NCI-H69 (cell line): ENCODE results near the gene CCR9.

Source experiments
- DNase-seq: peaks from one replicate; lab custom pipeline; 2025; lab: John Stamatoyannopoulos, UW

CCR9 gene

DNA sequence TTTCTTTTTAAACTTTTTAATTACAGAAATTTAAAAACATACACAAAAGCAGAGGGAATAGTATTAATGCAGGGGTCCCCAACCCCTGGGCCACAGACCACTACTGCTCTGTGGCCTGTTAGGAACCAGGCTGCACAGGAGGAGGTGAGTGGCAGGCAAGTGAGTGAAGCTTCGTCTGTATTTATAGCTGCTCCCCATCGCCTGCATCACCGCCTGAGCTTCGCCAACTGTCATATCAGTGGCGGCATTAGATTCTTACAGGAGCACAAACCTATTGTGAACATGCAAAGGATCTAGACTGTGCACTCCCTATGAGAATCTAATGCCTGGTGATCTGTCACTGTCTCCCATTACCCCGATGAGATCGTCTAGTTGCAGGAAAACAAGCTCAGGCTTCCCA is 22.4 kb downstream of the CCR9 start:
- DNase-seq: no peak

- no peak for DNase-seq
Measured at GRCh38 chr3:45909542-45909941, 23.2 kb downstream of the CCR9 start.

- DNase-seq: peak; percentile 0
Measured at GRCh38 chr3:45910892-45911291, 24.5 kb downstream of the CCR9 start.

DNA sequence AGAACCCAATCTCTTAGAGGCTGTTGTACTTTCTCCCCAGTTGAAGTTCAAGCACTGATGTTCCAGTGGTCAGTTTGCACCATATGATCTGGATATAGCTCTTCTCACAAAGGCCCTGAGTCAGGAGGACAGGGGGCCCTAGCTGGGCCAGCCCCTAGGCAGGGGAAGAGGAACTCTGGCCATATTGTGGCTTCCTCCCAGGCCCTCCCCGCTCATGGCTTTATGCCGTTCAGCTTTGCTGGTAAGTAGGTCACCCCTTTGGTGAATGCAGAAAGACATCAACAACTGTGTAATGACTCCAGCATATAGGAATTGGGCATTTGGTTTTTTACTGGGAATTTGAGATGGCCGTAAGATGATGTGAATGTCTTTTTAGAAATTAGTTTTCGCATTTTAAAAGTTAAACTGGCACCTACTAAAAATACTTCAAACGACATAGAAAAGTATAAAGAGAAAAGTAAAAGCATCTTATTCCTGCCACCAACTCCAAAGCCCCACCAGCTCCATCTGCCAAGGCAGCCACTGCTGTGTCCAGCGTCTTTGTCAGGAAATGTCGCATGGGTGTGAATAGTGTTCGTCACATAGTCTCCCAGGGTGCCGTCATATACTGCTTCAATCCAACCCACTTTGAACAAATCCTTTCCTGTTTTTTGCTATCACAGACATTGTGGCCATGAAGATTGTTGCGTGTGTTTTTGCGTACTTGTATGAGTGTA is 25.3 kb downstream of the CCR9 start:
- DNase-seq: no peak

DNA sequence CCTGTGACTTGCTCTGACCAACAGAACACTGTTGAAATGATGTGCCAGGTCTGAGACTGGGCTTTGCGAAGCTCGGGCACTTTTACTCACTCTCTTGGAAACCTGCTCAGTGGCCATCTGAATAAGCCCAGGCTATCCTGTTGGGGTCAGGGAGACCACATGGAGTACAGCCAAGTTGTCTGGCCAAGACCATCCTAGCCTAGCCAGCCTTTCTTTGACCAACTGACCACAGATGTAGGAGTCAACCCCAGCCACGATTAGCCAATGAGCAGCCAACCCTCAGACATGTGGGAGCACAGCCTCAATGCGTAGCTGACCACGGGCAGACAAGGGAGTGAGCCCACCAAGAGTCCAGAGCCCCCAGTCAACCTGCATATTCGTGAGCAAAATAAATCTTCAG is 26.1 kb downstream of the CCR9 start:
- DNase-seq: no peak

- DNase-seq: no peak
Measured at GRCh38 chr3:45914362-45915058, 28.2 kb downstream of the CCR9 start.

DNA sequence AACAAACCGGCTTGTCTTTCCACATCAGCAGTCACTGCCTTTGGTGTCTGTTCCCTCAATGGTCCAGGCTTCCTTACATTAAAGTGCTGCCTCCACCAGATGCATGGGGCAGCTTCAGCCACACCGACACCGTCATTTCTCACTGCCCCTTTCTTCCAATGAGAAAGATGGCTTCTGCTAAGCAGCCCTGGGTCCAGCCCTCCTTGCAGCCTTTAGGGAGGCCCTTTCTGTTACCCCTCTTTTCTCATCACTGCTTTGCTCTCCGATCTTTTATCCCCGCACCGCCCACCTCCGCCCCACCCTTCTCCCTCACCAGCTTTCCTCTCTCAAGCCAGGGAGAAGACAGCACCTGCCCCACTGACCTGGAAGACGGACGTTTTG is 28.7 kb downstream of the CCR9 start:
- DNase-seq: no peak

GRCh38 chr3:45915518-45916231 is 29.3 kb downstream of the CCR9 start:
- peak; percentile 24 for DNase-seq

DNA sequence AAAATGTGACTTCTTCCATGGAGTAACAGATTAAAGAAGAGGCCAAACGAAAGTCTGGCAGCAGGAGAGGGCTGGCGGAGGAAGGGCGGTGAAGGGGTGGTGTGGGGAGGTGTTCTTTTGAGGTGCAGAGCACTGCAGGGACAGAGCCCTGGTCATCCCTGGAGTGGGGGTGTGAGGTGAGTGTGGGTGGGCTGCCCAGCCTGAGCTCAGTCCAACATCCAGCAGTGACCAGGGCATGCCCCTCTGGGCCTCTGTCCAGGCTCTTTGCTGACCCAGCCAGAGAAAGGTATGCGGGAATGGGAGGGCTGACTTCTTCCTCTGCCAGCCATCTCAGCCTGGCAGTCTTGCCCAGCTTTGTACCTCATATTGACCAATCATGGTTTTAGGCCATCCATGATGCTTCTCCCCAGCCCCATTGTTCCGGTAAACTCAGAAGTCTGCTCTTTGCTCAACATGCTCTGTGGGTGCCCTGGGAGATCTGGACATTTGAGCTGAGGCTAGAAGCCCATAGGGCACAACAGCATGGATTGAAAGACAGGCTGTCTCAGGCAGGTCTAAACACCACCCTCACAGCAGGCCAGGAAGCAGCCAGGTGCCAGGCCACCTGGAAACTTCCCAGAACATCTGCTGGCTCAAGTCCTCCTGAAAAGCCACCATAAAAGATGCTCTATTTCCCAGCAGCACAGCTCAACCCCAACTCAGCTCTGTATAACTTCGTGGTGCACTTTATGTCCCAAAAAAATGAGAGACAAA is 31.0 kb downstream of the CCR9 start:
- peak; percentile 91 for DNase-seq

- no peak for DNase-seq
Measured at GRCh38 chr3:45921158-45922038, 35.1 kb downstream of the CCR9 start.

- no peak for DNase-seq
Measured at GRCh38 chr3:45922039-45922326, 35.6 kb downstream of the CCR9 start.

DNA sequence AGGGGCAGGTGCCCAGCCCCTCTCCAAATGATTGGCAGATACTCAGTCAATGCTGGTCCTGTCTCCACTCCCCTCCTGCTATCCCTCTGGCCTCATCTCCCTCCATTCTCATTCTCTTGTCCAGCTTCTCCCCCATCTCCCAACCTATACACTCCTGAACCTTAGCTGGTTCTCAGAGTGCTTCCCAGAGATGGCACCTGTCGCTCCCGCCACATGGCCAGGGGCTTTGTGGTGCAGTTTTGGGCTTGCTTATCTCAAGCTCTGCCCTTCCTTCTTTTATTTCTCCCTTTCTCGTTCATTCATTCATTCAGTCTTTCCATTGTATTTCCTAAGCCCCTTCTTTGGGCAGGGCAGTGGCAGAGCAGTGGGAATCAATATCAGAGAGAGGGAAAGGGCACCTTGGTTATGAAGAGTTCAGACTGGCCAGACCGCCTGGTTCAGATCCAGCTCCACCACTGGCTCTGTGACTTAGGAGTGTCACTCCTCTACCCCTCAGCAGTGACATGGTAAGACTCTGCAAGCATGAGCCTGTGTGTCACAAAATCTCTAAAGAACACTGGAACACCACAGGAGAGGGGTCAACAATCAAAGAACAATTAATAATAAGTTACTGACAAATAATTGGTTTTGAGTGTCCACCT is 36.7 kb downstream of the CCR9 start:
- no peak for DNase-seq

GRCh38 chr3:45923755-45924154 is 37.4 kb downstream of the CCR9 start:
- no peak for DNase-seq

GRCh38 chr3:45927881-45928280 is 41.5 kb downstream of the CCR9 start:
- DNase-seq: no peak

- peak; percentile 27 for DNase-seq
Measured at GRCh38 chr3:45929042-45929679, 42.8 kb downstream of the CCR9 start.

DNA sequence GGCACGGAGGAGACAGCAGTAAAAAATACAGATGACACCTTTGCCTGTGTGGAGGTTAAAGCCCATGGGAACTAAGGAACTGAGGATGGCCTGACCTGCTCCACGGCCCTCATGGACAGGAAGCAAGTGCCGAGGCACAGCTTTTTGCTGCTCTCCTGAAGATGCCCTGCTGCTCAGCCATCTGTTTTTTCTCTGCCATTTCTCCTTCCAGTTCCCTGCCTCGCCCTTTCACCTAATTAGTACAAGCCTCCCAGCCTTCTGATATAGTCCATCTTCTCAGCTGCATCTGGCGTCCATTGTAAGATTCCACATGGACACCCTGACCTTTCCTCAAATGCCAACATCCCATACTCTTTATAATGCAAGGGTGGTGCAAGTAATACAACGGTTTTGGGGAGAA is 45.2 kb downstream of the CCR9 start:
- DNase-seq: no peak

- no peak for DNase-seq
Measured at GRCh38 chr3:45932112-45932511, 45.8 kb downstream of the CCR9 start.

DNA sequence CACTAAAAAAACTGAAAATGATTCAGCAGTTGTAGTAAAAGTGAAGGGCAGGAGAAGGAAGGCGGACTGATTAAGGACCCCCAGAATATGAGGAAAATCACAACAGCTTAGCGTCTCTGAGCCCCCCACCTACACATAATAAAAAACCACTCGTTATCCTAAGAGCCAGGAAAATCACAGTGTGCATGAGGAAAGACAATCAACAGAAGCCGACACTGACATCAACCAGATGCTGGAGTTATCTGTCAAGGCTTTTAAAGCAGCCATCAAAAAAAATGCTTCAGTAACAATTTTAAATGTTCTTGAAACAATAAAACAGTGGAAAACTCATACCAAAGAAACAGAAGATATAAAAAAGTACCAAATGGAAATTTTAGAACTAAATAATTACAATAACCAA is 47.2 kb downstream of the CCR9 start:
- DNase-seq: no peak

DNA sequence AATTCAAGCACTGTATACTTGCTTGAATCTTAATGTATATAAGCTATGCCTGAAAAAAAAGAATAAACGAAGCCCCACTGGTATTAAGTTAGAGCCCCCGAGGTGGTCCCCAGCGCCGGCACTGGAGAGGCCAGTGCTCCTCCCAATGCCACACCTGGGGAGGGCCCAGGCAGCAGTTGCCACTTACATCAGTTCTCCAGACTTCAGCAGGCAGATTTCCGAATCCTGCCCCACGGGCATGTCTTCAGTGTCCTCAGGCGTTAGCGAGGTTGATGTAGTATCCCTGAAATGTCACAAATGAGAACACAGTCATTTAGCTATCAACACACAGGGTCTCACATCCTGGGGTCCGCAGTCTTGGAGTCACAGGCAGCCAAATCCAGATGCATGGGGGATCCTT is 49.9 kb downstream of the CCR9 start:
- no peak for DNase-seq

DNA sequence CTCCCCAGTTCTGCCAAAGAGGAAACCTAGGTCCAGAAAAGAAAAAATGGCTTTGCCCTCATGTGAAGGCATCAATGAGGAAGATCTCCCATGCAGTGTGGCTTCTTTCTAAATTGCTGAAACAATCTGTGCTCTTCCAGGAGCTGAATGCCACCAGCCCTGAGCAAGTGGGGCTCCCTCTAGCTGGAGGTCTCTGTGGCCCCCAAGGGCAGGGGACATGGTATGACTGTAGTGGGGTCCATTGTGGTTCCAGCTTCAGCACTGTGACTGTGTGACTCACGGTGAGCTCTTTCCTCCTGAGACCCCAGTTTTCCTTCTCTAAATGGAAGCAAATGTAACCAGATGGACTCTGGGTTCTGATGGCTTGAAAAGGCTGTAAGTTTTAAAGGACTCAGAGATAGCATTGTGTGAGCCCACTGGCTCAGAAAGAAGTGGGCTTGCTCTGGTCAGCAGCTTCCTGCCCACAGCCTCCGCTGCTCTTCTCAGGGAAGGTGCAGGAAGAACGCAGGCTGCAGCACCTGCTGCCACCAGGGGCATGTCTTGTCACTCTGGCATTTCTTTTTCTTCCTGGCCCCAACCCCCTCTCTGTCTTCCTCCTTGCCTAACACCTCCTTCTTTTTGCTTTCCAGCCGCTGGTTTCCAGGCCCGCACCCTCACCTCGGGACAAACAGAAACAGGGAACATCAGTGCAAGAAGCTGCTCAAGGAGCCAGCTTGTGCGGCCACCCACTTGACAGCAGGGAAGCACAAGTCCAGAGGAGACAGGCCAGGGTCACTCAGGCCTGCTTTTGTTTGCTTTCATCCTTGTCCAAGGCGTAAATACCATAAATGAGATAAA is 51.1 kb downstream of the CCR9 start:
- DNase-seq: no peak
